ENCODE measurements around the gene CYP2W1. TPM values are rescaled to one million over a fixed set of nuclear protein-coding genes. Genes with fewer than 3 reads are reported as not detected.

Gene CYP2W1
- total and polyA plus RNA-seq, 2 experiments from 2014 or later, result not detected

DNA sequence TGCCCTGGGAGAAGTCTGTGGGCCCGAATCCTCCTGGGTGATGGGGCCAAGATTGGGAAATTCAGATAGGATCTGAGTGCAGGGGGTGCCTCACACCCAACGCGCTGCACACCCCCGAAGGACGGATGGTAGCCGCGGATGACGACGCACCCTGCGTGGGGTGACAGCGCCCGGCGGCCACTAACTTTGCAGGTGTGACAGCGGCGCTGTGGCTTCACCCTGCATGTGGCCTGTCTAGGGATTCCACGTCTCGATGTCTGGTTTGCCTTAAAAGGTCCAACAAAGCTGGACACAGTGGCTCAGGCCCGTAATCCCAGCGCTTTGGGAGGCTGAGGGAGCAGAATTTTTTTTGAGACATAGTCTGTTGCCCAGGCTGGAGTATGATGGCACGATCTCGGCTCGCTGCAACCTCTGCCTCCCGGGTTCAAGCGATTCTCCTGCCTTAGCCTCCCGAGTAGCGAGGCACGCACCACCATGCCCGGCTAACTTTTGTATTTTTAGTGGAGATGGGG is 47.1 kb upstream of the CYP2W1 start:
- Histone ChIP-seq H3K79me2 (ENCODE audit: insufficient read depth) (no peaks in the 10 kb centered on the region), H3K4me1 (ENCODE audit: insufficient read depth) (no peaks in the 10 kb centered on the region), H3K9ac (no peak overlapping the region), H3K36me3 (ENCODE audit: low read depth) (no peaks in the 10 kb centered on the region), H3K27me3 (replicated peaks; ENCODE audit: insufficient read depth) (peaks cover 11% of the 10 kb centered on the region), H2AFZ (no peak overlapping the region), H3F3A (ENCODE audit: insufficient read depth) (no peaks in the 10 kb centered on the region), H3K9me2 (ENCODE audit: insufficient read depth) (no peaks in the 10 kb centered on the region), H3K4me2 (ENCODE audit: unreplicated experiment) (no peak overlapping the region), H3K9me3 (ENCODE audit: low read depth) (no peaks in the 10 kb centered on the region), H3K4me3 (no peak overlapping the region), H4K20me1 (ENCODE audit: insufficient read depth) (no peaks in the 10 kb centered on the region), H3K27ac (no peak overlapping the region)
- in situ Hi-C loops (cut with MboI), result no loop called here
- WGBS, 2 experiments (ENCODE audit: low coverage in 1 of 2, low lambda C conversion rate in 2 of 2, missing lambda C conversion rate in 2 of 2), result 88 to 92% methylated on average over 28 of the region's 28 CpGs
- TF ChIP-seq EZH2phosphoT487 (IDR thresholded peaks at IDR 0.05; ENCODE audit: insufficient read depth, low read depth), result no peak
- TF ChIP-seq EZH2 (IDR thresholded peaks at IDR 0.05; ENCODE audit: insufficient read depth, poor library complexity, severe bottlenecking), result no peak
- no peak for DNase-seq

- TF ChIP-seq EZH2phosphoT487 (IDR thresholded peaks at IDR 0.05; ENCODE audit: insufficient read depth, low read depth), result no peak
- TF ChIP-seq EZH2 (IDR thresholded peaks at IDR 0.05; ENCODE audit: insufficient read depth, poor library complexity, severe bottlenecking), result no peak
- 68 to 69% methylated on average over 17 to 20 of the region's 22 CpGs for WGBS, 2 experiments (ENCODE audit: low coverage in 1 of 2, low lambda C conversion rate in 2 of 2, missing lambda C conversion rate in 2 of 2)
- Histone ChIP-seq H2AFZ (no peak overlapping the region), H3K4me3 (no peak overlapping the region), H3K4me1 (ENCODE audit: insufficient read depth) (no peaks in the 10 kb centered on the region), H3K27me3 (replicated peaks; ENCODE audit: insufficient read depth) (peaks cover 13% of the 10 kb centered on the region), H3K9me3 (ENCODE audit: low read depth) (no peaks in the 10 kb centered on the region), H3K36me3 (ENCODE audit: low read depth) (no peaks in the 10 kb centered on the region), H3K9ac (no peak overlapping the region), H3K4me2 (ENCODE audit: unreplicated experiment) (no peak overlapping the region), H3K27ac (no peak overlapping the region), H4K20me1 (ENCODE audit: insufficient read depth) (no peaks in the 10 kb centered on the region), H3K9me2 (ENCODE audit: insufficient read depth) (no peaks in the 10 kb centered on the region), H3F3A (ENCODE audit: insufficient read depth) (no peaks in the 10 kb centered on the region), H3K79me2 (ENCODE audit: insufficient read depth) (no peaks in the 10 kb centered on the region)
- DNase-seq, result peak; percentile 48
- in situ Hi-C loops (cut with MboI), result no loop called here
These were observed 46.5 kb upstream of the CYP2W1 start for GRCh38 chr7:936386-937054.

- Histone ChIP-seq H3K9me3 (ENCODE audit: low read depth) (no peaks in the 10 kb centered on the region), H3F3A (ENCODE audit: insufficient read depth) (no peaks in the 10 kb centered on the region), H3K4me3 (no peak overlapping the region), H3K36me3 (ENCODE audit: low read depth) (no peaks in the 10 kb centered on the region), H3K27ac (no peak overlapping the region), H4K20me1 (ENCODE audit: insufficient read depth) (no peaks in the 10 kb centered on the region), H3K4me1 (ENCODE audit: insufficient read depth) (no peaks in the 10 kb centered on the region), H3K27me3 (replicated peaks; ENCODE audit: insufficient read depth) (peaks cover 19% of the 10 kb centered on the region), H3K4me2 (ENCODE audit: unreplicated experiment) (no peak overlapping the region), H3K79me2 (ENCODE audit: insufficient read depth) (no peaks in the 10 kb centered on the region), H3K9ac (no peak overlapping the region), H3K9me2 (ENCODE audit: insufficient read depth) (no peaks in the 10 kb centered on the region), H2AFZ (no peak overlapping the region)
- in situ Hi-C loops (cut with MboI), result no loop called here
- TF ChIP-seq EZH2phosphoT487 (IDR thresholded peaks at IDR 0.05; ENCODE audit: insufficient read depth, low read depth) (no peak), EZH2 (IDR thresholded peaks at IDR 0.05; ENCODE audit: insufficient read depth, poor library complexity, severe bottlenecking) (no peak)
- 71 to 75% methylated on average over 16 of the region's 16 CpGs for WGBS, 2 experiments (ENCODE audit: low coverage in 1 of 2, low lambda C conversion rate in 2 of 2, missing lambda C conversion rate in 2 of 2)
- no peak for DNase-seq
These were observed 45.0 kb upstream of the CYP2W1 start for GRCh38 chr7:937856-938484.

DNA sequence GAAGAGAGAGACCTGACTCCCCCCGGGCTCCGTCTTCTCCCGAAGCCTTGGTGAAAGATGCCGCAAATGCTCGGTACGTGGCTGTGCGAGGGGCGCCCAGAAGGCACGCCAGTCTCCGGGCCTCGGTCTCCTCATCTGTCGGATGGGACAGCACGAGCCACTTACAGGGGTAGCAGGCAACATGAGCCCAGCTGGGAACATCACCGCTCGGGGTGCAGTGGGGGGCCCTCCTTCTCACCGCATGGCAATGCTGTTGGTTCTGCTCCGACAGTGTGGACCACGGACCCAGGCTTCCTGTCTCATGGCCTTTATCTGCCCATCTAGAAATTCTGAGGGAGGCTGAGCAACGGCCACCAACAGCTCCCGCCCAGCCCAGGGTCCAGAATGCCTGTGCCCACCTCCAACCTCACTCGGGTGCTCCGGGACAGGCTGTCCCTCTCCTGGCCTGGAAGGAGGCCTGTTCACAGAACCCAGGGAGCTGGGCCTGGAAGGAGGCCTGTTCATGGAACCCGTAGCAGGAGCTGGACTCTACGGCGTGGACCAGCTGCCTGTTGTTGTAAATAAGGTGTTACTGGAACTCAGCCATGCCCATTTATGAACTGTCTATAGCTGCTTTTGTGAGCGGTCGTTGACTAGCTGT is 44.3 kb upstream of the CYP2W1 start:
- no peaks in the 10 kb centered on the region for H3K9me3 ChIP-seq (ENCODE audit: low read depth)
- H3K36me3 ChIP-seq (ENCODE audit: low read depth), result no peaks in the 10 kb centered on the region
- H3F3A ChIP-seq (ENCODE audit: insufficient read depth), result no peaks in the 10 kb centered on the region
- no peaks in the 10 kb centered on the region for H4K20me1 ChIP-seq (ENCODE audit: insufficient read depth)
- no peaks in the 10 kb centered on the region for H3K79me2 ChIP-seq (ENCODE audit: insufficient read depth)
- H3K9me2 ChIP-seq (ENCODE audit: insufficient read depth), result no peaks in the 10 kb centered on the region
- H2AFZ ChIP-seq, result no peak overlapping the region
- H3K27me3 ChIP-seq (replicated peaks; ENCODE audit: insufficient read depth), result peaks cover 19% of the 10 kb centered on the region
- WGBS, 2 experiments (ENCODE audit: low coverage in 1 of 2, low lambda C conversion rate in 2 of 2, missing lambda C conversion rate in 2 of 2), result 88 to 90% methylated on average over 23 to 27 of the region's 27 CpGs
- H3K4me2 ChIP-seq (ENCODE audit: unreplicated experiment), result no peak overlapping the region
- H3K4me1 ChIP-seq (ENCODE audit: insufficient read depth), result no peaks in the 10 kb centered on the region
- no peak for DNase-seq
- TF ChIP-seq EZH2phosphoT487 (IDR thresholded peaks at IDR 0.05; ENCODE audit: insufficient read depth, low read depth), result no peak
- TF ChIP-seq EZH2 (IDR thresholded peaks at IDR 0.05; ENCODE audit: insufficient read depth, poor library complexity, severe bottlenecking), result no peak
- no peak overlapping the region for H3K9ac ChIP-seq
- in situ Hi-C loops (cut with MboI), result no loop called here
- no peak overlapping the region for H3K4me3 ChIP-seq
- no peak overlapping the region for H3K27ac ChIP-seq

Measured in GM23248 (cell line).